GM12865 (cell line): ENCODE results near the gene BMPR2.
"Not testable (repeated sequence)": the region's sequence is repeated elsewhere in the genome, so short reads cannot be mapped to it uniquely, and the experiment has no call there.

ENCODE experiments used
- DNase-seq: peaks from one replicate; pipeline ENCODE4 v3.0.0; 2010; ENCODE audit warnings: low read depth
- H3K4me3 ChIP-seq: 2 replicates; pipeline ENCODE4 v1.5.1; 2011; ENCODE audit warnings: mild to moderate bottlenecking, low read depth, low read length, control low read depth
- CTCF ChIP-seq: IDR thresholded peaks from 2 replicates; pipeline ENCODE4 v1.5.1; 2011; ENCODE audit warnings: low read length, control low read depth, low read depth, inconsistent platforms; ENCODE audit not compliant: insufficient read depth; ENCODE audit errors: missing control alignments

Gene BMPR2

GRCh38 chr2:202429164-202429980 lies 53.2 kb downstream of the BMPR2 start:
- TF ChIP-seq CTCF: no peak
- DNase-seq: no peak
- no peak overlapping the region for H3K4me3 ChIP-seq

- no peak overlapping the region for H3K4me3 ChIP-seq
- no peak for TF ChIP-seq CTCF
- no peak for DNase-seq
Observed at GRCh38 chr2:202432776-202433175, 56.6 kb downstream of the BMPR2 start.

GRCh38 chr2:202434472-202434871 lies 58.3 kb downstream of the BMPR2 start:
- DNase-seq: no peak
- no peak overlapping the region for H3K4me3 ChIP-seq
- no peak for TF ChIP-seq CTCF

- no peak for TF ChIP-seq CTCF
- H3K4me3 ChIP-seq: no peak overlapping the region
- no peak for DNase-seq
Observed at GRCh38 chr2:202436626-202437025, 60.5 kb downstream of the BMPR2 start.

- DNase-seq, H3K4me3 ChIP-seq: not testable (repeated sequence)
Observed at GRCh38 chr2:202440117-202440516, 64.0 kb downstream of the BMPR2 start.

- TF ChIP-seq CTCF: no peak
- H3K4me3 ChIP-seq: no peak overlapping the region
- DNase-seq: no peak
Observed at GRCh38 chr2:202442882-202443281, 66.8 kb downstream of the BMPR2 start.

- DNase-seq: no peak
Observed at GRCh38 chr2:202444000-202444399, 67.9 kb downstream of the BMPR2 start.

More at GRCh38 chr2:202444000-202444399, 67.9 kb downstream of the BMPR2 start:
- no peak for TF ChIP-seq CTCF
- no peak overlapping the region for H3K4me3 ChIP-seq
